SH-SY5Y (cell line): ENCODE results near the gene OOEP.

Experiments used
- GATA2 ChIP-seq: IDR thresholded peaks from 2 replicates; pipeline ENCODE4 v1.6.1; 2011; ENCODE audit warnings: mild to moderate bottlenecking, low read depth, low read length
- GATA3 ChIP-seq: IDR thresholded peaks from 2 replicates; pipeline ENCODE4 v1.6.1; 2011; ENCODE audit warnings: low read depth, mild to moderate bottlenecking, low read length, moderate library complexity

Gene OOEP

DNA sequence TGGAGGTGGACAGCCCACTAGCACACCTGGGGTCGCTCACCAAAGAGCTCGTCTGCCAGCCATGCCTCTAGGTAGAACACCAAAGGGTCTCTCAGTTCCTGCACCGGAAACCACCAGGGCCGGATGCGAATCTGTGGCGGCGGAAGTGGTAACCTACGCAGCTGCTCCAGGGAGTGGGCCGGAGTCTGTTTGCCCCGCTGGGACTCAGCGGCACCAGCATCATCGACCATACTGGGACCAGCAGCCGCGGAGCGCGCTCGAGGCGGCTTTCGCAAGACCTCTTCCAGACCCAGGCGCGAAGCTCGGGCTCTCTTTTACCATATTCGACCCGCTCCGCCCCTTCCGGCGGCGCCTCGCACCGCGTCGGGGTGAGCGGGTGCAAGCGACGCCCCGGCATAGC is at the start of gene OOEP:
OOEP (minus strand) TSS at position 335 of the 400 bp plus-strand sequence; CDS start at position 230, 105 bp downstream.
- TF ChIP-seq GATA3 = no peak
- TF ChIP-seq GATA2 = no peak

DNA sequence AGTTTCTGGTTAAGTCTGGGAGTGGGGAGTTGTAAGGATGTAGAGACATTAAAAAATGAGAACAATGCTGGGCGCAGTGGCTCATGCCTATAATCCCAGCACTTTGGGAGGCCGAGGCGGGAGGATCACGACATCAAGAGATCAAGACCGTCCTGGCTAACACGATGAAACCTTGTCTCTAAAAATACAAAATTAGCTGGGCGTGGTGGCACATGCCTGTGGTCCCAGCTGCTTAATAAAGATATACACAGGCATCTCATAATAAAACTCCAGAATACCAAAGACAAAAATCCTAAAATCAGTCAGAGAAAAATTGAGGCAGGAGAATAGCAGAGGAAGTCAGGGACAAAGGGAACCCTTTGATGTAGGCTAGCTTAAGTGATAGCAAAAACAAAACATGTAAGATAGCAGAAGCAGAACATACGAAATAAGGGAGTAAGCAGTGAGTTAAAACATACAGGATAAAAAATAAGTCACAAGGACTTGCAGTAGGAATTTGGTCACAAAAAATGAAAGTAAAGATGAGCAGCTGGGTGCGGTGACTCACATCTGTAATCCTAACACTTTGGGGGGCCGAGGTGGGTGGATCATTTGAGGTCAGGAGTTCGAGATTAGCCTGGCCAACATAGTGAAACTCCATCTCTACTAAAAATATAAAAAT is 48.5 kb upstream of the OOEP start:
- no peak for TF ChIP-seq GATA2
- no peak for TF ChIP-seq GATA3

DNA sequence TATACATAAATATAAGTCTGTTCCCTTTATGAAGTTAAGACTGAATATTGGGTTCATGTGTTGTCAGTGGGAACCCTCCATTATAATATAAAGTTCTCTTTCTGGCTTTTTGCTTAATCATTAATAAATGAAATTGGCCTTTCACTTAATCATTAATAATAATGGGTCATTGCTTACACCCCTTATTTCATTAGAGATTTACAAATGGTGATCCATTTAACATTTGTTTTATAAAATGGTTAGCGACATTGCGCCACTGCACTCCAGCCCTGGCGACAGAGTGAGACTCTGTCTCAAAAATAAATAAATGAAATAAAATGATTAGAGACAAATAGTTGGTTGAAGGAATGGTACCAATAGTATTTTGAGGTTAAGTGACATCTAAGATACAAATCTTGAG is 43.4 kb upstream of the OOEP start:
- TF ChIP-seq GATA2 (no peak), GATA3 (no peak)

DNA sequence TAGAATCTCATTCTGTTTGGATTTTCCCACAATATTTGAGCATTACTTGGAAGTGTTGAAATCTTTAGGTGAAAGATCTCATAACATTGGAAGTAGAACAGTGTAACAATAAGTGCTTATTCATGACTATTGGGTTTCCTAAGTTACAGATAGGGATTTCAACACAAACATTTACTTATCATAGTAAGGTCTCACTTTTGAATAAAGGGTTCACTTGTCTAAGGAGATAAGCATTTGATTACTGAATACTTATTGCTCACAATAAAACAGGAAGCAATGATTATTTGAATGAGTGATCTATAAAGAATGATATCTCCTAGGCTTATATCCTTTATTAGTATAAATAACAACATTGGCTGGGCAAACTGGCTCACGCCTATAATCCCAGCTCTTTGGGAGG is 39.7 kb upstream of the OOEP start:
- TF ChIP-seq GATA3 (no peak), GATA2 (no peak)

DNA sequence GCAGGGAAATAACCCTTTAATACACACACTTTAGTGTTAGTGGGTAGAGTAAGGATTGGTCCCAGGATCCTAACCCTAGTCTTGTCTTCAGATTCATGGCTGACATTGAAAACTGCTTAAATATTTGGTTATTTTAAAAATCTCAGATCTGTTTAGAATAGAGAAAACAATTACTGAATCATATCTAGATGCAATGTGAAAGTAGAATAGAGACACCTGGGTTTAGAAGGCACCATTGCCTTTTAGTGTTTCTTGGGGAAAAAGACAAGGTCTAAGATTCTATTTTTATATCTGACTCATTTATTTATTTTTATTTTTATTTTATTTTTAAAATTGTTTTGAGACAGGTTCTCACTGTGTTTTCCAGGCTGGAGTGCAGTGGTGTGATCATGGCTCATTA is 31.0 kb upstream of the OOEP start:
- TF ChIP-seq GATA2 = no peak
- no peak for TF ChIP-seq GATA3

DNA sequence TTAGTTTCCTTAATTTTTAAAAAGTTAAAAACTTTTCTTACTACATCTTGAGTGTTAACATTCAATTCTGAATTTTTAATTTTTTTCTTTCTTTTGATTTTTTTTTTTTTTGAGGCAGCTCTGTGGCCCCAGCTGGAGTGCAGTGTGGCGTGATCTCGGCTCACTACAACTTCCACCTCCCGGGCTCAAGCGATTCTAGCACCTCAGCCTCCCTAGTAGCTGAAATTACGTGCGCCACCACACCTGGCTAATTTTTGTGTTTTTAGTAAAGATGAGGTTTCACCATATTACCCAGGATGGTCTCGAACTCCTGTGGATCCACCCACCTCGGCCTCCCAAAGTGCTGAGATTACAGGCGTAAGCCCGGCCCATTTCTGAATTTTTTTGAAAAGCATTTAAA is 26.2 kb upstream of the OOEP start:
- no peak for TF ChIP-seq GATA2
- no peak for TF ChIP-seq GATA3

DNA sequence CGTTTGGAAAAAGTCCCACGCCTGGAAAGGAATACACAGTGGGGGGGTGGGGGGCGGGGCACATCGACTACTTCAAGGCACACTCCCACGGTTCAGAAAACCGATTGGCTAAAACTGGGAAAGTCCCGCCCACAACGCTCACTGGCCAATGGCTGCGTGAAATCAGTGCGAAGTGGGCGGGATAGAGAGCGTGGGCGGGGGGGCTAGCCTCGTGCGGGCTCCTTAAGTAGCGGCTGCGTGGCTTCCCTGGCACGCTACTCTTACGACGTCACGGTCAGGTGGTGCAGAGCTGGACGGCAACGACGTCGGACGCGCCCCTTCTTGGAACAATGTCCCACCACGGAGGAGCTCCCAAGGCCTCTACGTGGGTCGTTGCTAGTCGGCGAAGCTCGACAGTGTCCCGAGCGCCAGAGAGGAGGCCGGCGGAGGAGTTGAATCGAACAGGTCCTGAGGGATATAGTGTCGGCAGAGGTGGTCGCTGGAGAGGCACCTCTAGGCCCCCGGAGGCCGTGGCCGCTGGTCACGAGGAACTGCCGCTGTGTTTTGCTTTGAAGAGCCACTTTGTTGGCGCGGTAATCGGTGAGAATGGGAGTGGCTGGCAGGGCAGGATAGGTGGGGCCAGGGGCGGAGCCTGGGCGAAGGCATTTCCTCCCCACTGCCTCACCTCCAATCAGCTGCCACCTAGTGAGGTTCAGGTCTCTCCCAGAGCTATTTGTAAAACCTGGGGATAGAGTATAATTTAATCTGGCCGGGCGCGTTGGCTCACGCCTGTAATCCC is 25.1 kb upstream of the OOEP start, which contains the start of gene DDX43:
DDX43 (plus strand) TSS at position 252 of the 778 bp plus-strand sequence; CDS start at position 330, 78 bp downstream.
- TF ChIP-seq GATA2 = no peak
- no peak for TF ChIP-seq GATA3

DNA sequence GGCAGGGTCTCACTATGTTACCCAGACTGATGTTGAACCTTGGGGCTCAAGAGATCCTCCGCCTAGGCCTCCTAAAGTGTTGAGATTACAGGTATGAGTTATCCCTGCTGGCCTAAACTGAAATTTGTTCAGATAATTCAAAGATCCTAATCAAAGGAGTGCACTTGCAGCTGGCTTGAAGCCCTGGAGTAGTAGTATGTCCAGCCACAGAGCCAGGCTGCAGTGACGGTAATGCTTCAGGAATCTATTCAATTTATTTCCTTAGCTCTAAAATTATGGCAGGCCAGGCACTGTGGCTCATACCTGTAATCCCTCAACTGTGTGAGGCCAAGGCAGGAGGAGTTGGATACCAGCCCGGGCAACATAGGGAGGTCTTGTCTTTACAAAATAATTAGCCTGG is 23.6 kb upstream of the OOEP start:
- TF ChIP-seq GATA2 (no peak), GATA3 (no peak)

DNA sequence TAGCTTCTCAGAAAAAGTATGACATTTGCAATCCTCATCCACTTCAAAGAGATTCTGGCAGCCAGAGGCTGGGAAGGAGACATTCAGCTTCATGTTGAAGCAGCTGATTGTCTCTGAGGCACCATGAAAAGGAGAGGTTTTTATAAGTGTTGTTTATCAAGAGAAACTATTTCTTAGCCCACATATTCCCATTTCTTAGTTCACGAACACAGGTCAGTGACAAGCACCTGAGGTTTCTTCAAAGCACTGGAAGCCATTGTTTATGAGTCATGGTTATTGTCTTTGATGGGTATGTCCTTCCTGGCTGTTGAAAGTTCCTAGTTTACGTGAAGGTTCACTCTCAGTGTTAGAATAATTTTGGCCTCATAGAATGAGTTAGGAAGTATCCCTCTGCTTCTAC is 22.0 kb upstream of the OOEP start:
- TF ChIP-seq GATA2 = no peak
- no peak for TF ChIP-seq GATA3

DNA sequence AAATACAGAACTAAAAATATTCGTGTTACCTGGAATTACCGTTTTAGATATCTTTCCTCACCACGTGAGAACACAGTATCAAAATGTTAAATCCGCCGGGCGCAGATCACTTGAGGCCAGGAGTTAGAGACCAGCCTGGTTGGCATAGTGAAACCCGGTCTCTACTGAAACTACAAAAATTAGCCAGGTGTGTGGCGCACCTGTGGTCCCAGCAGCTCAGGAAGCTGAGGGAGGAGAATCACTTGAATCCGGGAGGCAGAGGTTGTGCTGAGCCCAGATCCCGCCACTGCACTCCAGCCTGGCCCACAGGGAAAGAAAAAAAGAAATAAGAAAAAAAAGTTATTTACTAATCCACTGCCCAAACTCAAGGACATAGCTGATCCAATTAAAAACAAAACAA is 20.2 kb upstream of the OOEP start:
- TF ChIP-seq GATA3 (no peak), GATA2 (no peak)

DNA sequence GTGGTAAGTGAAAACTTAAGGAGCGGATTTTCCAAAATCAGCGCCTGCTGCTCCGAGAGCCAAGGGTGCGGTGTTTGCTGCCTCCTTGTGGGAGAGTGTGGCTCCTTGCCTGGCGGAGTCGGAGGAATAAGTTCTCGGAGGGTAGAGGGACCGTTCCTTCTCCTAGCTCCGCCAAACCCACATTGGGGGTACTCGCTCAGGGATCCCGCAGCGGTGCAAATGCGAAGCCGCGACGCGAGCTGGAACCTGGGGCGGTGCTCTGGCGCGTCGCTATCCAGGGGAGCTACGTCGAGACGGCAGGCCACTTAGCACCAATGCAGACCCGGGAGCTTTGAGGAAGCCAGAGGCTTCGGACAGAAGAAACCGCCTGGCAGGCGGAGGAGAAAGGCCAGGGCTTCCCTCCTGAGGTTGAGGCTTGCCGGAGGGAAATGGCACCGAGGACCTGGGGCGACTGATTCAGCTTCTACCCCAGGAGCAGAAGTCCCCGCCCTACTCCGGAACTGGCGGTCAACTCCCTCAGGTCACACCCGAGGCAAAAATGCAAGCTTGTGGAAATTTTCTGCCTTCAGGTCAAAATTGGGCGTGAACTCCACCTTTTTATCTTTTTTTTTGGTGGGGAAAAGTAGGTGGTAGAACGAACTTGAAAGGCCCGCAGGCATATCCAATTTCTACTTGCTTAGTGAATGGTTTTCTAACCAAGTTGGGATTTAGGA is 19.3 kb upstream of the OOEP start:
- TF ChIP-seq GATA2 (no peak), GATA3 (no peak)

DNA sequence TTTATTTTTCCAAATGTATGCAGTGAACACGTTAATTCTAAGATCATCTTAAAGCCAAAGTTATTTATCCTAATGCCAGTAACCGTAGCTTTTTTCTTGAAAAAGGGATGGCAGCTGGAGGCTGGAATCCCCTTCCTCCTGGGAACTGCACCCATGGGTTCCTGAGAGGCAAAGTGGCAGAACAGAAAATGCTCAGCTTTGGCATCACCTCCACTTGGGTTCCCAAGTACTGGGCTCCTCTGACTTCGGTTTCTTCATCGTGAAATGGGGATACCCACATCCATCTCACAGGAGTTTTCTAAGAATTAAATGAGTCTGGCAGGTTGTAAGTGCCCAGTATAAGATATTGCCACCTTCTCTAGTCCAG is 18.7 kb upstream of the OOEP start:
- TF ChIP-seq GATA2 = no peak
- no peak for TF ChIP-seq GATA3

DNA sequence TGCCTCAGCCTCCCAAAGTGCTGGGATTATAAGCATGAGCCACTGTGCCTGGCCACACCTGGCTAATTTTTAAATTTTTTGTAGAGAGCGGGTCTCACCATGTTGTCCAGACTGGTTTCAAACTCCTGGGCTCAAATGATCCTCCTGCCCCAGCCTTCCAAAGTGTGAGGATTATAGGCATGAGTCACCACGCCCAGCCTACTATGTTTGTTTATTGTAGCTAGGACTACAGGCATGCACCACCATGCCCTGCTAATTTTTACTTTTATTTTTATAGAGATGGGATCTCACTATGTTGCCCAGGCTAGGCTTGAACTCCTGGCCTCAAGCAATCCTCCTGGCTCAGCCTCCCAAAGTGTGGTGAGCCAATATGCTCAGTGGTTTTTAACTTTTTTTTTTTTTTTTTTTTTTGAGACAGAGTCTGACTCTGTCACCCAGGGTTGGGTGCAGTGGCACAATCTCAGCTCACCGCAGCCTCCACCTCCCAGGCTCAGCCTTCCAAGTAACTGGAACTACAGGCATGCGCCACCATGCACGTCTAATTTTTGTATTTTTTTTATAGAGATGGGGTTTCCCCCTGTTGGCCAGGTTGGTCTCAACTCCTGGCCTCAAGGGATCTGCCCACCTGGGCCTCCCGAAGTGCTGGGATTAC is 12.9 kb upstream of the OOEP start:
- TF ChIP-seq GATA2 (no peak), GATA3 (no peak)

DNA sequence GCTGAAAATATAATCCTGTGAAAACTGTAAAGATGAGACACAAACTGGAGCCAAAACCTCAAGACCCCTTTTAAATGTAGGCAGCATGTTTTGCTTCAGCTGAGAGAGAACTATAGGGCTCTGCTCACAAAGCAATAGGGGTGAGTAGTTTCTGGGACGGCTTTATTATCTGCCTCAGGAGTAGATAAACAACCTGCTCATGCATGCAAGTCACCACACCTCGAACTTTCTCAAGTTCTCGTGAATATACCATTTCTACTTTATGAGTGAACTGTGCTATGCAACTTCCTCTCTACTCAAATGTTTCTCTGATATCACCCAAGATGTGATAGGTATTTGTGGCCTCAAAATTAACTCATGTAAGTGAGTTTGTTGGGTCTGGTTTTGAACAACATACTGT is 7.5 kb upstream of the OOEP start:
- TF ChIP-seq GATA2 (no peak), GATA3 (no peak)

DNA sequence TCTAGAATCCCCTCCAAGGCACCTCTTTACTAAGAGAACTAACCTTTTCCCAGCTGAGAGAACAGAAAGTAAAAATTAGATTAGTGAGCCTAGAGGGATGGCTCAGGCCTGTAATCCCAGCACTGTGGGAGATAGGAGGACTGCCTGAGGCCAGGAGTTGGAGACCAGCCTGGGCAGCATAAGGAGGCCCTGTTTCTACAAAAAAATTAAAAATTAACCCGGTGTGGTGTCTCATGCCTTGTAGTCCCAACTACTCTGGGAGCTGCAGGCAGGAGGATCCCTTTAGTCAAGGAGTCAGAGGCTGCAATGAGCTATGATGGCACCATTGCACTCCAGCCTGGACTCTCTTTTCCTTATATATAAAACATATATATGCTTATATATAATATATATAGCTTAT is 5.5 kb upstream of the OOEP start:
- TF ChIP-seq GATA2 (no peak), GATA3 (no peak)
